Measurements from ENCODE around the gene CDK5. TPM values are rescaled to one million over a fixed set of nuclear protein-coding genes. Genes with fewer than 3 reads are reported as not detected.

CDK5 gene
- total and polyA plus RNA-seq, 2 of the 13 experiments (the other 11 are each of a cell fraction or from before 2014, with no cell fraction given): 16.4 to 21.3 TPM

DNA sequence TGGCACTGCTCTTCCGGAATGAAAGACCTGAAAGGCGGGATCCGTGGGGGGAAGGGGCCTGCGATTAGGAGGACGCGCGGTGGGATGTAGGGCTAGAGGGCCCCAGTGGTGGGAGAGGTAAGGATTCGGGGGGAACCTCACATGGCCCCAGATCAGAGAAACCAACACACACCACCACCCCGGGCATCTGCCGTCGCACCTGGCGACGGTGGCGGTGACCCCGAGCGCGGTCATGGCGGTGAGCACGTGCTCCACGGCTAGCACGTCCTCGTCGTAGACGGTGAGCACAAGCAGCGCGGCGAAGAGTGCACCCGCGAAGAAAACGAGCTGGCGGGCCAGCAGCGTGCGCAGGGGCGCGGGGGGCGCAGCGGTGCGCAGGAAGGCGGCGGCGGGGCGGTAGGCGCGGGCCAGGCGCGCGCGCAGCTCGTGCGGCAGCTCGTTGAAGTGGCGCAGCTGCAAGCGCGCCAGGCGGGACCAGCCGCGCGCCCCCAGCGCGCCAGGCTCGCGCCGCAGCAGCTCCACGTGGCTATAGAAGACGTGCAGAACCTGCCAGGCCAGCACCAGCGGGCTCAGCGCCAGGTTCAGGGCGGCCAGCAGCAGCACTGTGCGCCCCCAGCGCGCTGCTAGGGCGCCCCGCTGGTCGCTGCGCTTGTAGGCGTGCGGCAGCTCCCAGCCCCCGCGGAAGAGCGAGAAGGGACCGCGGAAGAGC lies 39.1 kb downstream of the CDK5 start:
- H3K4me2 ChIP-seq (ENCODE audit: low read depth, low read length): peak overlapping the region; percentile 78
- intact Hi-C loops (cut with micrococcal nuclease; ENCODE audit: unreplicated experiment): no loop called here
- peak overlapping the region; percentile 23 to 70 (median 25); a peak in 4 of 6 replicates for H3K4me3 ChIP-seq (replicated peaks in 1 of 3; ENCODE audit: insufficient read depth in 1 of 3, low read depth in 2 of 3, low read length in 3 of 3)
- H3K4me1 ChIP-seq (ENCODE audit: insufficient read depth, low read length): peaks cover 48% of the 10 kb centered on the region
- ATAC-seq (peak; percentile 5), FAIRE-seq (no peak), DNase-seq (ENCODE audit: low spot score) (no peak)
- H3K9ac ChIP-seq (ENCODE audit: insufficient read depth, low read depth, low read length): no peak overlapping the region
- no peaks in the 10 kb centered on the region for H3K9me3 ChIP-seq (ENCODE audit: low read length)
- in situ Hi-C loops (cut with HindIII; ENCODE audit: extremely low pct_ligation_motif_present, low pct_unique_long_range_greater_than_20kb): no loop called here
- H3K27ac ChIP-seq (ENCODE audit: extremely low read length, insufficient read depth, low read length): no peak overlapping the region
- H2AFZ ChIP-seq (ENCODE audit: low read length): no peak overlapping the region
- POLR2A ChIA-PET: interaction anchor here (1.3 to 1.4 kb wide), 3 partner anchors 9 to 10 kb away, joined by 3 to 6 read pairs (median 4); partner anchors contain the start of gene ABCB8
- peaks cover 12 to 50% of the 10 kb centered on the region in 2 experiments for H3K27me3 ChIP-seq (ENCODE audit: control insufficient read depth in 1 of 2, insufficient read depth in 2 of 2, low read length in 2 of 2)
- no peaks in the 10 kb centered on the region for H3K79me2 ChIP-seq (ENCODE audit: insufficient read depth, low read length)
- BruUV-seq (replicated peaks): no TSS peak
- H4K20me1 ChIP-seq (ENCODE audit: insufficient read depth, low read length): no peaks in the 10 kb centered on the region
- CTCF ChIA-PET (ENCODE audit: low intra/inter-chr PET ratio, low total read pairs): interaction anchor here (0.8 to 1.5 kb wide), 4 partner anchors 32 to 120 kb away, joined by 3 to 5 read pairs (median 4); no protein-coding TSS in a partner anchor
- H3K36me3 ChIP-seq (replicated peaks in 1 of 2; ENCODE audit: control insufficient read depth in 1 of 2, insufficient read depth in 2 of 2, low read length in 2 of 2): no peaks in the 10 kb centered on the region; a peak in 1 of 5 replicates
- WGBS (ENCODE audit: low lambda C conversion rate): 26% methylated on average over 26 of the region's 82 CpGs
- TF ChIP-seq ZNF564 (CRISPR knock-in tag; IDR thresholded peaks at IDR 0.05): no peak; the same call in 1 of the 2 replicates
- no peak for TF ChIP-seq ZBTB20 (CRISPR knock-in tag; IDR thresholded peaks at IDR 0.05; ENCODE audit: borderline replicate concordance, low read depth)
- no peak for TF ChIP-seq ZNF775 (CRISPR knock-in tag; IDR thresholded peaks at IDR 0.05; ENCODE audit: borderline replicate concordance)
- TF ChIP-seq ZNF776 (CRISPR knock-in tag; IDR thresholded peaks at IDR 0.05): 0 out of 2 replicates have a peak, but pooled peaks have one; percentile 39
- TF ChIP-seq, protein P1, sequence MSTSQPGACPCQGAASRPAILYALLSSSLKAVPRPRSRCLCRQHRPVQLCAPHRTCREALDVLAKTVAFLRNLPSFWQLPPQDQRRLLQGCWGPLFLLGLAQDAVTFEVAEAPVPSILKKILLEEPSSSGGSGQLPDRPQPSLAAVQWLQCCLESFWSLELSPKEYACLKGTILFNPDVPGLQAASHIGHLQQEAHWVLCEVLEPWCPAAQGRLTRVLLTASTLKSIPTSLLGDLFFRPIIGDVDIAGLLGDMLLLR (CRISPR knock-in tag; IDR thresholded peaks at IDR 0.05): peak; percentile 2; the same call in 1 of the 2 replicates
- peak; percentile 41 for TF ChIP-seq MYC (CRISPR knock-in tag; IDR thresholded peaks at IDR 0.05; ENCODE audit: borderline replicate concordance)
- TF ChIP-seq, protein P2, sequence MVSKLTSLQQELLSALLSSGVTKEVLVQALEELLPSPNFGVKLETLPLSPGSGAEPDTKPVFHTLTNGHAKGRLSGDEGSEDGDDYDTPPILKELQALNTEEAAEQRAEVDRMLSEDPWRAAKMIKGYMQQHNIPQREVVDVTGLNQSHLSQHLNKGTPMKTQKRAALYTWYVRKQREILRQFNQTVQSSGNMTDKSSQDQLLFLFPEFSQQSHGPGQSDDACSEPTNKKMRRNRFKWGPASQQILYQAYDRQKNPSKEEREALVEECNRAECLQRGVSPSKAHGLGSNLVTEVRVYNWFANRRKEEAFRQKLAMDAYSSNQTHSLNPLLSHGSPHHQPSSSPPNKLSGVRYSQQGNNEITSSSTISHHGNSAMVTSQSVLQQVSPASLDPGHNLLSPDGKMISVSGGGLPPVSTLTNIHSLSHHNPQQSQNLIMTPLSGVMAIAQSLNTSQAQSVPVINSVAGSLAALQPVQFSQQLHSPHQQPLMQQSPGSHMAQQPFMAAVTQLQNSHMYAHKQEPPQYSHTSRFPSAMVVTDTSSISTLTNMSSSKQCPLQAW (CRISPR knock-in tag; IDR thresholded peaks at IDR 0.05): 0 out of 2 replicates have a peak, but pooled peaks have one; percentile 12
- no peak for TF ChIP-seq MEF2D (CRISPR knock-in tag; IDR thresholded peaks at IDR 0.05)
- 0 out of 2 replicates have a peak, but pooled peaks have one; percentile 39 for TF ChIP-seq ZNF451 (CRISPR knock-in tag; IDR thresholded peaks at IDR 0.05)
- TF ChIP-seq ZNF777 (CRISPR knock-in tag; IDR thresholded peaks at IDR 0.05): 0 out of 2 replicates have a peak, but pooled peaks have one; percentile 5
- TF ChIP-seq ATF7-NPFF (CRISPR knock-in tag; IDR thresholded peaks at IDR 0.05; ENCODE audit: low read depth): peak; percentile 14; the same call in 1 of the 2 replicates
- no peak for TF ChIP-seq CREB1 (IDR thresholded peaks at IDR 0.05)
- no peak for TF ChIP-seq CREB1 (CRISPR knock-in tag; IDR thresholded peaks at IDR 0.05)
- TF ChIP-seq CBX2 (IDR thresholded peaks at IDR 0.05; ENCODE audit: low read depth, low read length): no peak
- no peak for TF ChIP-seq CBX2 (CRISPR knock-in tag; IDR thresholded peaks at IDR 0.05; ENCODE audit: low read depth)
- TF ChIP-seq ZNF850 (CRISPR knock-in tag; conservative IDR thresholded peaks at IDR 0.05): no peak
- TF ChIP-seq, protein P3, sequence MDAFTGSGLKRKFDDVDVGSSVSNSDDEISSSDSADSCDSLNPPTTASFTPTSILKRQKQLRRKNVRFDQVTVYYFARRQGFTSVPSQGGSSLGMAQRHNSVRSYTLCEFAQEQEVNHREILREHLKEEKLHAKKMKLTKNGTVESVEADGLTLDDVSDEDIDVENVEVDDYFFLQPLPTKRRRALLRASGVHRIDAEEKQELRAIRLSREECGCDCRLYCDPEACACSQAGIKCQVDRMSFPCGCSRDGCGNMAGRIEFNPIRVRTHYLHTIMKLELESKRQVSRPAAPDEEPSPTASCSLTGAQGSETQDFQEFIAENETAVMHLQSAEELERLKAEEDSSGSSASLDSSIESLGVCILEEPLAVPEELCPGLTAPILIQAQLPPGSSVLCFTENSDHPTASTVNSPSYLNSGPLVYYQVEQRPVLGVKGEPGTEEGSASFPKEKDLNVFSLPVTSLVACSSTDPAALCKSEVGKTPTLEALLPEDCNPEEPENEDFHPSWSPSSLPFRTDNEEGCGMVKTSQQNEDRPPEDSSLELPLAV (CRISPR knock-in tag; conservative IDR thresholded peaks at IDR 0.05; ENCODE audit: low read depth): 0 out of 2 replicates have a peak, but pooled peaks have one; percentile 45
- TF ChIP-seq ZBTB3 (CRISPR knock-in tag; IDR thresholded peaks at IDR 0.05; ENCODE audit: borderline replicate concordance, low read depth): no peak
- TF ChIP-seq HIVEP1 (CRISPR knock-in tag; IDR thresholded peaks at IDR 0.05): 0 out of 2 replicates have a peak, but pooled peaks have one; percentile 9
- no peak for TF ChIP-seq HES4 (CRISPR knock-in tag; IDR thresholded peaks at IDR 0.05; ENCODE audit: borderline replicate concordance)
- TF ChIP-seq ZFY (CRISPR knock-in tag; IDR thresholded peaks at IDR 0.05): peak; percentile 19; the same call in 1 of the 2 replicates

All from HepG2 (cell line).